ENCODE data around the gene ACAP2. TPM values are rescaled to one million over a fixed set of nuclear protein-coding genes. Genes with fewer than 3 reads are reported as not detected.

ACAP2 gene
- total RNA-seq, 2 experiments from 2014 or later: 54.6 to 55.7 TPM

DNA sequence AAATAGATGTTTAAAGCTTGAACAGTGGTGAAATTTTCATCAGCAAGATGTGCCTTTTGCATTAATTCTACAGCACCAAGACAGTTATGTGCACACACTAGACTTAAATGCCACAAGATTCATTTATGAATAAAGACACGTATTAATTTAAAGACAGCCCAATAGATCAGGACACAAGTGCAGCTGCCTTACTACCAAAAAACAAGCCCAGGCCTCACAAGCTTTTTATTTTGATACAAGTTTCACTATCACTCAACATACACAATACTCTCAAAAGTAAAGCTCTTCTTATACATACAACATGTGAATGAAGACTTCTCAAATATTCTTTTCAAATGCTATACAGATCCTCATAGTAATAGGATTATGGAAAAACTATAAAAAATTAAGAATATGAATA is 2.4 kb downstream of the ACAP2 start:
- TF ChIP-seq, protein P1, sequence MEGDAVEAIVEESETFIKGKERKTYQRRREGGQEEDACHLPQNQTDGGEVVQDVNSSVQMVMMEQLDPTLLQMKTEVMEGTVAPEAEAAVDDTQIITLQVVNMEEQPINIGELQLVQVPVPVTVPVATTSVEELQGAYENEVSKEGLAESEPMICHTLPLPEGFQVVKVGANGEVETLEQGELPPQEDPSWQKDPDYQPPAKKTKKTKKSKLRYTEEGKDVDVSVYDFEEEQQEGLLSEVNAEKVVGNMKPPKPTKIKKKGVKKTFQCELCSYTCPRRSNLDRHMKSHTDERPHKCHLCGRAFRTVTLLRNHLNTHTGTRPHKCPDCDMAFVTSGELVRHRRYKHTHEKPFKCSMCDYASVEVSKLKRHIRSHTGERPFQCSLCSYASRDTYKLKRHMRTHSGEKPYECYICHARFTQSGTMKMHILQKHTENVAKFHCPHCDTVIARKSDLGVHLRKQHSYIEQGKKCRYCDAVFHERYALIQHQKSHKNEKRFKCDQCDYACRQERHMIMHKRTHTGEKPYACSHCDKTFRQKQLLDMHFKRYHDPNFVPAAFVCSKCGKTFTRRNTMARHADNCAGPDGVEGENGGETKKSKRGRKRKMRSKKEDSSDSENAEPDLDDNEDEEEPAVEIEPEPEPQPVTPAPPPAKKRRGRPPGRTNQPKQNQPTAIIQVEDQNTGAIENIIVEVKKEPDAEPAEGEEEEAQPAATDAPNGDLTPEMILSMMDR (IDR thresholded peaks at IDR 0.05): no peak
- Mint-ChIP-seq H3K27me3 (no peaks in the 10 kb centered on the region), H3K27ac (peak overlapping the region; percentile 25), H3K36me3 (ENCODE audit: low read depth) (no peaks in the 10 kb centered on the region), H3K4me3 (peak overlapping the region; percentile 62), H3K4me1 (ENCODE audit: low read depth) (peaks cover 51% of the 10 kb centered on the region), H3K9me3 (no peaks in the 10 kb centered on the region)
- CTCF ChIA-PET: interaction anchor here (1.0 to 6.8 kb wide), 9 partner anchors 15 to 768 kb away, joined by 3 to 60 read pairs (median 4); partner anchors contain the start of genes LSG1 and XXYLT1
- ATAC-seq: no peak
- intact Hi-C loops (cut with micrococcal nuclease): loop anchor here (5.0 kb wide), 1 partner anchor 168 kb away; the partner anchor contains the start of gene XXYLT1
- no peak for DNase-seq
- POLR2A ChIA-PET: interaction anchor here (0.8 to 1.4 kb wide), 2 partner anchors 52 to 169 kb away, joined by 3 to 4 read pairs; partner anchors contain the start of gene XXYLT1

DNA sequence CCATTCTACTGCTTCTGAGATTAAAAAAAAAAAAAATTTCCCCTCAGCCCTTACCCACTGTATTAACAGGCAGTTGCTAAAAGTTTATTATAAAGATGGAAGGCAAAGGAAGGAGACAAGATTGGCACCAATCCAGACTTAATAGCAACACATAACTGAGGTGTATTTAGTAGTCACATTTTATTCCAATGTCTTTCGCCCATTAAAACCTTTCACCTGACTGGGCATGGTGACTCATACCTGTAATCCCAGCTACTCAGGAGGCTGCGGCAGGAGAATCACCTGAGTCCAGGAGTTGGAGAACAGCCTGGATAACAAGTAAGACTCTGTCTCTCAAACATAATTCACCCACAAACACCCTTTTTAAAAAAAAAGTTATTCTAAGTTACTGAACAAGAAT is 4.4 kb downstream of the ACAP2 start:
- no peak overlapping the region for H3K4me3 Mint-ChIP-seq
- intact Hi-C loops (cut with micrococcal nuclease): loop anchor here (10.0 kb wide), 1 partner anchor 64 kb away; no protein-coding TSS in a partner anchor
- ATAC-seq (no peak), DNase-seq (no peak)
- H3K27me3 Mint-ChIP-seq: no peaks in the 10 kb centered on the region
- H3K9me3 Mint-ChIP-seq: no peaks in the 10 kb centered on the region
- ChIA-PET CTCF (no interaction called here), POLR2A (no interaction called here)
- H3K36me3 Mint-ChIP-seq (ENCODE audit: low read depth): peaks cover 4% of the 10 kb centered on the region
- peaks cover 53% of the 10 kb centered on the region for H3K4me1 Mint-ChIP-seq (ENCODE audit: low read depth)
- TF ChIP-seq, protein P1 (IDR thresholded peaks at IDR 0.05): no peak
- no peak overlapping the region for H3K27ac Mint-ChIP-seq

DNA sequence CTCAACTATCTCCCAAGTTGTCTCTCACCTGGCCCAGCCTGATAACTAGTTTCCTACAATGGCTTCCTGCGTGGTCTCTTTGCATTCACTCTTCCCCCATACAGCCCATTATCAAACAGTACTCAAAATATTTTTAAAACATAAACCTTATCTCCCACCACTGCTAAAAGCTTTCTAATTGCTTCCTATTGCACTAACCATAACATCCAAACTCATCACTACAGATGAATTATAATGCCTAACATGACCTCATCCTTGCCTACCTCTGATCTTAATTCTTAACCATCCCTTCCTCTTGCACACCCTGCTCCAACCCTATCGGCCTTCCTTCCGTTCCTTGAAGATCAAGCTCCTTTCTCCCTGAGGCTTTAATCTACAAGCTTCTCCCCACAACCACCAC is 17.0 kb downstream of the ACAP2 start:
- no peaks in the 10 kb centered on the region for H3K27me3 Mint-ChIP-seq
- H3K27ac Mint-ChIP-seq: no peak overlapping the region
- ChIA-PET POLR2A (interaction anchor here (1.2 kb wide), 1 partner anchor 9 kb away, joined by 10 read pairs; no protein-coding TSS in a partner anchor), CTCF (no interaction called here)
- peaks cover 61% of the 10 kb centered on the region for H3K4me1 Mint-ChIP-seq (ENCODE audit: low read depth)
- TF ChIP-seq, protein P1 (IDR thresholded peaks at IDR 0.05): no peak
- no peak overlapping the region for H3K4me3 Mint-ChIP-seq
- DNase-seq: no peak
- H3K9me3 Mint-ChIP-seq: no peaks in the 10 kb centered on the region
- peak; percentile 24 for ATAC-seq
- H3K36me3 Mint-ChIP-seq (ENCODE audit: low read depth): peaks cover 6% of the 10 kb centered on the region
- intact Hi-C loops (cut with micrococcal nuclease): no loop called here

DNA sequence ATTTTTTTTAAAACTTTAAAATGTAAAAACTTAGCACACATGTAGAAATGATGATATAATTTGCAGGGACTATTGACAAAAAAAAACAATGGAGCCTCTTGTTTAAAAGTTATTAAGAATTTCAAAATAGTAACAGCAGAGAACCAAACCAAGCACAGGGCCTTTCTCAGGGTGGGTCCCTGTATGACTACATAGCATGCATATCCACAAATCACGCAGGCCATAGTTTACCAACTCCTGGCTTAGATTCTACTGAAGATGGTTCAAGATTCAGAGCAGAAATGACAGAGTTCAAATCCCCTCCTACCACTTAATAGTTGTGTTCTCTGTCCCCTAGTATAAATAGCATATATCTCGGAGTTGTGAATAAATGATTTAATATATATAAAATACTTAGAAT is 19.0 kb downstream of the ACAP2 start:
- H3K4me3 Mint-ChIP-seq: no peak overlapping the region
- H3K27ac Mint-ChIP-seq: no peak overlapping the region
- H3K9me3 Mint-ChIP-seq: no peaks in the 10 kb centered on the region
- ChIA-PET CTCF (interaction anchor here (1.4 to 2.0 kb wide), 2 partner anchors 9 to 17 kb away, joined by 3 to 4 read pairs; no protein-coding TSS in a partner anchor), POLR2A (no interaction called here)
- H3K27me3 Mint-ChIP-seq: no peaks in the 10 kb centered on the region
- peaks cover 6% of the 10 kb centered on the region for H3K36me3 Mint-ChIP-seq (ENCODE audit: low read depth)
- ATAC-seq: no peak
- intact Hi-C loops (cut with micrococcal nuclease): no loop called here
- TF ChIP-seq, protein P1 (IDR thresholded peaks at IDR 0.05): no peak
- no peak for DNase-seq
- H3K4me1 Mint-ChIP-seq (ENCODE audit: low read depth): peaks cover 56% of the 10 kb centered on the region

DNA sequence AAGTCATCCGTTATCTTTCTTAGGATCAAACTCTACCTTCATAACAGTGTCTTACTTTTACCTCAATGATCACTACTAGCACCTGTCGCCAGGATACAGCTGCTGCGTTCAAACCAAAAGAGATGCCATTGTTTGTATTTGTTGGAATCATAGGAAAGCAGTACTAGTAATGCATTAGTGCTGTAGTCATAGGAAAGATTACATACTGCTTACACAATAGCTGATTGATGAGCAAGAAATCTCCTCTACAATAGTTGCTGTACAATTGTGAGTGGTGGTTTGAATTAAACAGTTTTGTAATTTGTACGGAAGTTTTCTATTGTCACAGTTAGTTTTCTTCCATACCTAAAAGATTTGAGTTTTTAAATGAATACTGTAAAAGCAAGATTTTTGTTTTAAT is 21.4 kb downstream of the ACAP2 start:
- TF ChIP-seq, protein P1 (IDR thresholded peaks at IDR 0.05): no peak
- ChIA-PET POLR2A (no interaction called here), CTCF (no interaction called here)
- H3K27ac Mint-ChIP-seq: no peak overlapping the region
- peaks cover 6% of the 10 kb centered on the region for H3K36me3 Mint-ChIP-seq (ENCODE audit: low read depth)
- H3K27me3 Mint-ChIP-seq: no peaks in the 10 kb centered on the region
- peaks cover 57% of the 10 kb centered on the region for H3K4me1 Mint-ChIP-seq (ENCODE audit: low read depth)
- intact Hi-C loops (cut with micrococcal nuclease): no loop called here
- H3K4me3 Mint-ChIP-seq: no peak overlapping the region
- no peak for DNase-seq
- no peaks in the 10 kb centered on the region for H3K9me3 Mint-ChIP-seq
- no peak for ATAC-seq

Data from activated CD8-positive, alpha-beta T cell treated with anti-CD3 and anti-CD28 coated beads for 36 hours (primary cell).